K562 treated with DMSO at 1 percent for 12 hours (cell line): Measurements from ENCODE around the gene EEF1AKMT2. TPM values are rescaled to one million over a fixed set of nuclear protein-coding genes. Genes with fewer than 3 reads are reported as not detected.

Experiments
- total RNA-seq: library from RNA; unstranded; fragments of 300-600 nt; gene quantifications from 2 replicates; pipeline ENCODE4 v1.2.3, GENCODE V29; 2022; ENCODE audit not compliant: insufficient read depth

Gene EEF1AKMT2
- total RNA-seq: 5.9 and 13.0 TPM in 2 replicates

GRCh38 chr10:124791547-124792348, at the start of gene EEF1AKMT2:
Gene EEF1AKMT2 (minus strand): TSS chr10:124791887. CDS start chr10:124791833, 54 bp downstream.

GRCh38 chr10:124744102-124745050, 47.3 kb downstream of the EEF1AKMT2 start, which contains the start of gene FAM53B:
Gene FAM53B (minus strand): TSS chr10:124744378. CDS start chr10:124706713, 37,665 bp downstream.

Other genes with a start within 250 kb of the EEF1AKMT2 start
- gene FAM53B, start 47.5 kb downstream of the EEF1AKMT2 start, total RNA-seq: 7.0 and 11.8 TPM in 2 replicates
- gene ABRAXAS2, start 9.9 kb upstream of the EEF1AKMT2 start, total RNA-seq: 5.0 and 11.4 TPM in 2 replicates
- gene ZRANB1, start 150.2 kb upstream of the EEF1AKMT2 start, total RNA-seq: 0.42 and 1.6 TPM in 2 replicates